HepG2 (cell line): ENCODE results near the gene COPS8. TPM values are rescaled to one million over a fixed set of nuclear protein-coding genes. Genes with fewer than 3 reads are reported as not detected.

Experiments
- ATAC-seq: fragments of 200-7000 bp; cut with Tn5 transposase; 3 replicates; pipeline ENCODE4 v1.9.1; 2020; ENCODE audit warnings: mild to moderate bottlenecking, moderate library complexity
- BruUV-seq: library from RNA; stranded (reverse); fragments of 400-500 nt; replicated peaks from 2 replicates; lab custom pipeline; 2021; lab: Mats Ljungman, UMichigan
- CTCF ChIA-PET: fragments of 300-600 bp; formaldehyde crosslinking; extraction: SDS; loops from one replicate; lab custom pipeline; 2021; ENCODE audit warnings: low total read pairs, inconsistent platforms, low intra/inter-chr PET ratio; lab: Yijun Ruan, JAX
- POLR2A ChIA-PET: fragments of 350-600 bp; sonication (Branson Sonifier 250); formaldehyde crosslinking; loops from one replicate; lab custom pipeline; 2020; ENCODE audit warnings: antibody characterized with exemption, inconsistent platforms; lab: Yijun Ruan, JAX
- DNase-seq: peaks from one replicate; pipeline ENCODE4 v3.0.0-alpha.2; 2015; ENCODE audit warnings: low spot score
- FAIRE-seq: peaks from 3 replicates; lab custom pipeline; 2011; peaks lifted over from hg19 to GRCh38; lab: Jason Lieb, UNC
- H2AFZ ChIP-seq: one replicate; pipeline ENCODE4 v1.6.1; 2011; ENCODE audit warnings: low read length, inconsistent platforms
- H3K27ac ChIP-seq: fragments of 300-600 bp; 3 replicates; pipeline ENCODE4 v1.8.0; 2011; ENCODE audit warnings: mixed run types, mild to moderate bottlenecking, mixed read lengths, low read length, inconsistent platforms; ENCODE audit not compliant: insufficient read depth; ENCODE audit errors: extremely low read length
- H3K27me3 ChIP-seq, 2 experiments: fragments of 200-600 bp in 1 of 2; 2 replicates in 1 of 2; 3 replicates in 1 of 2; pipeline versions ENCODE4 v1.6.0 to v1.8.0; 2011; ENCODE audit warnings: low read length in 2 of 2, mild to moderate bottlenecking in 2 of 2, moderate library complexity in 2 of 2, inconsistent platforms in 1 of 2; ENCODE audit not compliant: insufficient read depth in 2 of 2, control insufficient read depth in 1 of 2
- H3K36me3 ChIP-seq, 2 experiments: fragments of 200-600 bp in 1 of 2; replicated peaks in 1 of 2; 2 replicates in 1 of 2; 3 replicates in 1 of 2; pipeline versions ENCODE4 v1.5.1 to v1.8.0; 2011; ENCODE audit warnings: low read length in 2 of 2, inconsistent platforms in 1 of 2; ENCODE audit not compliant: insufficient read depth in 2 of 2, control insufficient read depth in 1 of 2
- H3K4me1 ChIP-seq: 2 replicates; pipeline ENCODE4 v1.5.1; 2012; ENCODE audit warnings: low read length, inconsistent platforms; ENCODE audit not compliant: insufficient read depth
- H3K4me2 ChIP-seq: 2 replicates; pipeline ENCODE4 v1.6.0; 2011; ENCODE audit warnings: low read depth, low read length, inconsistent platforms
- H3K4me3 ChIP-seq, 3 experiments: fragments of 200-600 bp in 1 of 3; sonication (generic), shearing (Covaris generic) in 1 of 3; replicated peaks in 1 of 3; 2 replicates each; pipeline ENCODE4 v1.5.1; 2011 to 2016; ENCODE audit warnings: low read length in 3 of 3, inconsistent platforms in 2 of 3, low read depth in 2 of 3, mild to moderate bottlenecking in 2 of 3, control low read depth in 1 of 3, mixed read lengths in 1 of 3; ENCODE audit not compliant: insufficient read depth in 1 of 3
- H3K79me2 ChIP-seq: one replicate; pipeline ENCODE4 v1.6.1; 2011; ENCODE audit warnings: low read length, inconsistent platforms; ENCODE audit not compliant: insufficient read depth
- H3K9ac ChIP-seq: 2 replicates; pipeline ENCODE4 v1.6.0; 2011; ENCODE audit warnings: mild to moderate bottlenecking, low read depth, low read length, inconsistent platforms; ENCODE audit not compliant: insufficient read depth
- H3K9me3 ChIP-seq: 2 replicates; pipeline ENCODE4 v1.5.1; 2012; ENCODE audit warnings: mild to moderate bottlenecking, low read length
- H4K20me1 ChIP-seq: 2 replicates; pipeline ENCODE4 v1.6.0; 2011; ENCODE audit warnings: inconsistent platforms, mild to moderate bottlenecking, low read length, moderate library complexity; ENCODE audit not compliant: insufficient read depth
- ZNF335 ChIP-seq: sonication (generic); formaldehyde crosslinking; IDR thresholded peaks from 2 replicates; pipeline ENCODE4 v1.4.0; 2020; ENCODE audit warnings: missing genetic modification reagents
- WGBS: methylation state at CpG from one replicate; pipeline ENCODE4 v1.1.6; 2017; ENCODE audit warnings: low lambda C conversion rate; 5-methylcytosine and 5-hydroxymethylcytosine counted together
- in situ Hi-C: cut with HindIII; loops from 2 replicates; pipeline ENCODE4 v1.10.0; 2017; ENCODE audit warnings: low pct_unique_long_range_greater_than_20kb; ENCODE audit not compliant: extremely low pct_ligation_motif_present
- intact Hi-C: fragments of 100-400 bp; cut with micrococcal nuclease; formaldehyde crosslinking; loops from one replicate; pipeline ENCODE4 v1.10.0; 2022; ENCODE audit not compliant: unreplicated experiment
- polyA plus RNA-seq, 8 experiments: library from polyadenylated mRNA; depleted of rRNA in 3 of 8; stranded (reverse) in 7 of 8; unstranded in 1 of 8; fragments of >200 nt; fragmentation: Illumina TruSeq in 4 of 8; extraction: Trizol in 4 of 8; gene quantifications; 2 replicates each; pipeline versions ENCODE4 v1.2.1 to v1.2.3, GENCODE V29; 2011 to 2016; ENCODE audit warnings: low read depth in 4 of 8, missing spikeins in 1 of 8, mixed read lengths in 1 of 8; ENCODE audit not compliant: insufficient read depth in 1 of 8
- total RNA-seq, 5 experiments: library from RNA; depleted of rRNA; stranded (reverse); fragments of >200 nt; fragmentation: Illumina TruSeq; extraction: Trizol; gene quantifications; 2 replicates each; pipeline ENCODE4 v1.2.3, GENCODE V29; 2016; ENCODE audit warnings: low read depth in 1 of 5
- TF ChIP-seq, protein P1 (sequence below): sonication (generic); formaldehyde crosslinking; IDR thresholded peaks from 2 replicates; pipeline ENCODE4 v1.4.0; 2020; ENCODE audit warnings: missing genetic modification reagents
- TF ChIP-seq, protein P2 (sequence below): sonication (generic); formaldehyde crosslinking; IDR thresholded peaks from 2 replicates; pipeline ENCODE4 v1.4.0; 2020; ENCODE audit warnings: mild to moderate bottlenecking, missing genetic modification reagents
- TF ChIP-seq, protein P3 (sequence below): fragments of 450-650 bp; IDR thresholded peaks from 2 replicates; pipeline ENCODE4 v1.6.1; 2017; ENCODE audit warnings: mild to moderate bottlenecking
- TF ChIP-seq, protein P4 (sequence below): fragments of 450-650 bp; IDR thresholded peaks from 2 replicates; pipeline ENCODE4 v1.6.1; 2016
- TF ChIP-seq, protein P5 (sequence below): sonication (generic); formaldehyde crosslinking; IDR thresholded peaks from 2 replicates; pipeline ENCODE4 v1.4.0; 2020; ENCODE audit warnings: mild to moderate bottlenecking, missing genetic modification reagents

Gene COPS8
- total and polyA plus RNA-seq, 2 of the 13 experiments (the other 11 are each of a cell fraction or from before 2014, with no cell fraction given): 86.3 to 96.6 TPM

DNA sequence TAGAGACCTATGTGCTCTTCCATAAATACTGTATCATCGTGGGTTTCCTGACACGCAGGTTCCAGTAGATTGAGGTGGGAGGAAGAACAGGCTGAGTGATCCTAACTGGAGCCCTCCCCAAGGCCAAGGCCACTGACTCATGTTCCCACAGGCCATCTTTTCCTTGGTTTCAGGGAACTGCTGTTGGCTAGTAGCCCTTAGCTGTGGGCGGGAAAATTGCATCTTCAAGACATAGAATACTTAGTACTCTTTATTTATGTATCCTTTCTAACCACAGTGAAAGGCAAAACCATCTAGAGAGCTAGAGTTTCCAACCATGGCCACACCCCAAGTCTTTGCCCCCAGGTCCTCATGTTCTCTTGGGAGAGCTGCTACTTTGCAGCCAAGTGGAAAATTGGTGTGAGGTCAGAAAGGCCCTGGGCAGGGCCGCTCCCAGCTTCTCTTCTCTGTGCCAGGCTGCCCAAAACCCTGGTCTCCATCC, 55.9 kb downstream of the COPS8 start (continued):
- TF ChIP-seq, protein P1, sequence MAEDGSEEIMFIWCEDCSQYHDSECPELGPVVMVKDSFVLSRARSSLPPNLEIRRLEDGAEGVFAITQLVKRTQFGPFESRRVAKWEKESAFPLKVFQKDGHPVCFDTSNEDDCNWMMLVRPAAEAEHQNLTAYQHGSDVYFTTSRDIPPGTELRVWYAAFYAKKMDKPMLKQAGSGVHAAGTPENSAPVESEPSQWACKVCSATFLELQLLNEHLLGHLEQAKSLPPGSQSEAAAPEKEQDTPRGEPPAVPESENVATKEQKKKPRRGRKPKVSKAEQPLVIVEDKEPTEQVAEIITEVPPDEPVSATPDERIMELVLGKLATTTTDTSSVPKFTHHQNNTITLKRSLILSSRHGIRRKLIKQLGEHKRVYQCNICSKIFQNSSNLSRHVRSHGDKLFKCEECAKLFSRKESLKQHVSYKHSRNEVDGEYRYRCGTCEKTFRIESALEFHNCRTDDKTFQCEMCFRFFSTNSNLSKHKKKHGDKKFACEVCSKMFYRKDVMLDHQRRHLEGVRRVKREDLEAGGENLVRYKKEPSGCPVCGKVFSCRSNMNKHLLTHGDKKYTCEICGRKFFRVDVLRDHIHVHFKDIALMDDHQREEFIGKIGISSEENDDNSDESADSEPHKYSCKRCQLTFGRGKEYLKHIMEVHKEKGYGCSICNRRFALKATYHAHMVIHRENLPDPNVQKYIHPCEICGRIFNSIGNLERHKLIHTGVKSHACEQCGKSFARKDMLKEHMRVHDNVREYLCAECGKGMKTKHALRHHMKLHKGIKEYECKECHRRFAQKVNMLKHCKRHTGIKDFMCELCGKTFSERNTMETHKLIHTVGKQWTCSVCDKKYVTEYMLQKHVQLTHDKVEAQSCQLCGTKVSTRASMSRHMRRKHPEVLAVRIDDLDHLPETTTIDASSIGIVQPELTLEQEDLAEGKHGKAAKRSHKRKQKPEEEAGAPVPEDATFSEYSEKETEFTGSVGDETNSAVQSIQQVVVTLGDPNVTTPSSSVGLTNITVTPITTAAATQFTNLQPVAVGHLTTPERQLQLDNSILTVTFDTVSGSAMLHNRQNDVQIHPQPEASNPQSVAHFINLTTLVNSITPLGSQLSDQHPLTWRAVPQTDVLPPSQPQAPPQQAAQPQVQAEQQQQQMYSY: no peak
- TF ChIP-seq, protein P2, sequence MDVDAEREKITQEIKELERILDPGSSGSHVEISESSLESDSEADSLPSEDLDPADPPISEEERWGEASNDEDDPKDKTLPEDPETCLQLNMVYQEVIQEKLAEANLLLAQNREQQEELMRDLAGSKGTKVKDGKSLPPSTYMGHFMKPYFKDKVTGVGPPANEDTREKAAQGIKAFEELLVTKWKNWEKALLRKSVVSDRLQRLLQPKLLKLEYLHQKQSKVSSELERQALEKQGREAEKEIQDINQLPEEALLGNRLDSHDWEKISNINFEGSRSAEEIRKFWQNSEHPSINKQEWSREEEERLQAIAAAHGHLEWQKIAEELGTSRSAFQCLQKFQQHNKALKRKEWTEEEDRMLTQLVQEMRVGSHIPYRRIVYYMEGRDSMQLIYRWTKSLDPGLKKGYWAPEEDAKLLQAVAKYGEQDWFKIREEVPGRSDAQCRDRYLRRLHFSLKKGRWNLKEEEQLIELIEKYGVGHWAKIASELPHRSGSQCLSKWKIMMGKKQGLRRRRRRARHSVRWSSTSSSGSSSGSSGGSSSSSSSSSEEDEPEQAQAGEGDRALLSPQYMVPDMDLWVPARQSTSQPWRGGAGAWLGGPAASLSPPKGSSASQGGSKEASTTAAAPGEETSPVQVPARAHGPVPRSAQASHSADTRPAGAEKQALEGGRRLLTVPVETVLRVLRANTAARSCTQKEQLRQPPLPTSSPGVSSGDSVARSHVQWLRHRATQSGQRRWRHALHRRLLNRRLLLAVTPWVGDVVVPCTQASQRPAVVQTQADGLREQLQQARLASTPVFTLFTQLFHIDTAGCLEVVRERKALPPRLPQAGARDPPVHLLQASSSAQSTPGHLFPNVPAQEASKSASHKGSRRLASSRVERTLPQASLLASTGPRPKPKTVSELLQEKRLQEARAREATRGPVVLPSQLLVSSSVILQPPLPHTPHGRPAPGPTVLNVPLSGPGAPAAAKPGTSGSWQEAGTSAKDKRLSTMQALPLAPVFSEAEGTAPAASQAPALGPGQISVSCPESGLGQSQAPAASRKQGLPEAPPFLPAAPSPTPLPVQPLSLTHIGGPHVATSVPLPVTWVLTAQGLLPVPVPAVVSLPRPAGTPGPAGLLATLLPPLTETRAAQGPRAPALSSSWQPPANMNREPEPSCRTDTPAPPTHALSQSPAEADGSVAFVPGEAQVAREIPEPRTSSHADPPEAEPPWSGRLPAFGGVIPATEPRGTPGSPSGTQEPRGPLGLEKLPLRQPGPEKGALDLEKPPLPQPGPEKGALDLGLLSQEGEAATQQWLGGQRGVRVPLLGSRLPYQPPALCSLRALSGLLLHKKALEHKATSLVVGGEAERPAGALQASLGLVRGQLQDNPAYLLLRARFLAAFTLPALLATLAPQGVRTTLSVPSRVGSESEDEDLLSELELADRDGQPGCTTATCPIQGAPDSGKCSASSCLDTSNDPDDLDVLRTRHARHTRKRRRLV (CRISPR knock-in tag): no peak
- TF ChIP-seq, all 625 proteins: peak for 0

DNA sequence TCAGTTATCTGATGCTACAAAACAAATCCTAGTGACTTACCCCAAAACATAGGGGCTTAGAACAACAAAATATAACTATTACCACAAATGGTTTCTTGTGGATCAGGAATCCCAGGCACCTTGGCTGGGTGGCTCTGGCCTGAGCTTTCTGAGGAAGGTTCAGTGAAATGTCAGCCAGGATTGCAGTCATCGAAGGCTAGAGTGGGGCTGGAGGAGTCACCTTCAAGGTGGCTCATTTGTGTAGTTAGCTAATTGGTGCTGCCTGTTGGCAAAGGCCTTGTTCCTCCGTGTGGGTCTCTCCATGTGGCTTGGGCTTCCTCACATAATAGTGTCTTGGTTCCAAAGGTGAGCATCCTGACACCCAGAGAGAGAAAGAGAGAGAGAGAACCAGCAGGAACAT, 57.4 kb downstream of the COPS8 start:
- FAIRE-seq (no peak), ATAC-seq (no peak), DNase-seq (no peak)
- Histone ChIP-seq H3K27me3 (no peaks in the 10 kb centered on the region), H3K9me3 (peaks cover 21% of the 10 kb centered on the region), H3K79me2 (no peaks in the 10 kb centered on the region), H3K27ac (no peak overlapping the region), H4K20me1 (no peaks in the 10 kb centered on the region), H3K9ac (no peak overlapping the region), H3K4me2 (no peak overlapping the region), H2AFZ (no peak overlapping the region), H3K36me3 (no peaks in the 10 kb centered on the region), H3K4me3 (no peak overlapping the region), H3K4me1 (peaks cover 2% of the 10 kb centered on the region)
- in situ Hi-C loops: no loop called here
- 18% methylated on average over 2 of the region's 2 CpGs for WGBS
- intact Hi-C loops: no loop called here
- POLR2A ChIA-PET: no interaction called here
- no TSS peak for BruUV-seq
- CTCF ChIA-PET: no interaction called here
- TF ChIP-seq, protein P3, sequence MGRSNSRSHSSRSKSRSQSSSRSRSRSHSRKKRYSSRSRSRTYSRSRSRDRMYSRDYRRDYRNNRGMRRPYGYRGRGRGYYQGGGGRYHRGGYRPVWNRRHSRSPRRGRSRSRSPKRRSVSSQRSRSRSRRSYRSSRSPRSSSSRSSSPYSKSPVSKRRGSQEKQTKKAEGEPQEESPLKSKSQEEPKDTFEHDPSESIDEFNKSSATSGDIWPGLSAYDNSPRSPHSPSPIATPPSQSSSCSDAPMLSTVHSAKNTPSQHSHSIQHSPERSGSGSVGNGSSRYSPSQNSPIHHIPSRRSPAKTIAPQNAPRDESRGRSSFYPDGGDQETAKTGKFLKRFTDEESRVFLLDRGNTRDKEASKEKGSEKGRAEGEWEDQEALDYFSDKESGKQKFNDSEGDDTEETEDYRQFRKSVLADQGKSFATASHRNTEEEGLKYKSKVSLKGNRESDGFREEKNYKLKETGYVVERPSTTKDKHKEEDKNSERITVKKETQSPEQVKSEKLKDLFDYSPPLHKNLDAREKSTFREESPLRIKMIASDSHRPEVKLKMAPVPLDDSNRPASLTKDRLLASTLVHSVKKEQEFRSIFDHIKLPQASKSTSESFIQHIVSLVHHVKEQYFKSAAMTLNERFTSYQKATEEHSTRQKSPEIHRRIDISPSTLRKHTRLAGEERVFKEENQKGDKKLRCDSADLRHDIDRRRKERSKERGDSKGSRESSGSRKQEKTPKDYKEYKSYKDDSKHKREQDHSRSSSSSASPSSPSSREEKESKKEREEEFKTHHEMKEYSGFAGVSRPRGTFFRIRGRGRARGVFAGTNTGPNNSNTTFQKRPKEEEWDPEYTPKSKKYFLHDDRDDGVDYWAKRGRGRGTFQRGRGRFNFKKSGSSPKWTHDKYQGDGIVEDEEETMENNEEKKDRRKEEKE: no peak
- TF ChIP-seq, protein P4, sequence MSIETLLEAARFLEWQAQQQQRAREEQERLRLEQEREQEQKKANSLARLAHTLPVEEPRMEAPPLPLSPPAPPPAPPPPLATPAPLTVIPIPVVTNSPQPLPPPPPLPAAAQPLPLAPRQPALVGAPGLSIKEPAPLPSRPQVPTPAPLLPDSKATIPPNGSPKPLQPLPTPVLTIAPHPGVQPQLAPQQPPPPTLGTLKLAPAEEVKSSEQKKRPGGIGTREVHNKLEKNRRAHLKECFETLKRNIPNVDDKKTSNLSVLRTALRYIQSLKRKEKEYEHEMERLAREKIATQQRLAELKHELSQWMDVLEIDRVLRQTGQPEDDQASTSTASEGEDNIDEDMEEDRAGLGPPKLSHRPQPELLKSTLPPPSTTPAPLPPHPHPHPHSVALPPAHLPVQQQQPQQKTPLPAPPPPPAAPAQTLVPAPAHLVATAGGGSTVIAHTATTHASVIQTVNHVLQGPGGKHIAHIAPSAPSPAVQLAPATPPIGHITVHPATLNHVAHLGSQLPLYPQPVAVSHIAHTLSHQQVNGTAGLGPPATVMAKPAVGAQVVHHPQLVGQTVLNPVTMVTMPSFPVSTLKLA: no peak
- TF ChIP-seq, protein P5, sequence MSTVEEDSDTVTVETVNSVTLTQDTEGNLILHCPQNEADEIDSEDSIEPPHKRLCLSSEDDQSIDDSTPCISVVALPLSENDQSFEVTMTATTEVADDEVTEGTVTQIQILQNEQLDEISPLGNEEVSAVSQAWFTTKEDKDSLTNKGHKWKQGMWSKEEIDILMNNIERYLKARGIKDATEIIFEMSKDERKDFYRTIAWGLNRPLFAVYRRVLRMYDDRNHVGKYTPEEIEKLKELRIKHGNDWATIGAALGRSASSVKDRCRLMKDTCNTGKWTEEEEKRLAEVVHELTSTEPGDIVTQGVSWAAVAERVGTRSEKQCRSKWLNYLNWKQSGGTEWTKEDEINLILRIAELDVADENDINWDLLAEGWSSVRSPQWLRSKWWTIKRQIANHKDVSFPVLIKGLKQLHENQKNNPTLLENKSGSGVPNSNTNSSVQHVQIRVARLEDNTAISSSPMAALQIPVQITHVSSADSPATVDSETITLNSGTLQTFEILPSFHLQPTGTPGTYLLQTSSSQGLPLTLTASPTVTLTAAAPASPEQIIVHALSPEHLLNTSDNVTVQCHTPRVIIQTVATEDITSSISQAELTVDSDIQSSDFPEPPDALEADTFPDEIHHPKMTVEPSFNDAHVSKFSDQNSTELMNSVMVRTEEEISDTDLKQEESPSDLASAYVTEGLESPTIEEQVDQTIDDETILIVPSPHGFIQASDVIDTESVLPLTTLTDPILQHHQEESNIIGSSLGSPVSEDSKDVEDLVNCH (CRISPR knock-in tag): no peak
- TF ChIP-seq ZNF335 (CRISPR knock-in tag): no peak
